BJ (cell line): Measurements from ENCODE around the gene CCDC68. TPM values are rescaled to one million over a fixed set of nuclear protein-coding genes. Genes with fewer than 3 reads are reported as not detected.

ENCODE experiments used
- CTCF ChIA-PET: fragments of 350-600 bp; formaldehyde crosslinking; extraction: SDS; loops from one replicate; lab custom pipeline; 2021; ENCODE audit warnings: antibody characterized with exemption, inconsistent platforms; lab: Yijun Ruan, JAX
- POLR2A ChIA-PET: fragments of 300-600 bp; sonication (Branson Sonifier 250); formaldehyde crosslinking; extraction: SDS; loops from one replicate; lab custom pipeline; 2021; ENCODE audit warnings: antibody characterized with exemption; lab: Charles Lee
- DNase-seq: peaks from one replicate; pipeline ENCODE4 v3.0.0-alpha.2; 2011; ENCODE audit warnings: low read depth
- H3K27me3 ChIP-seq: 2 replicates; pipeline ENCODE4 v1.6.0; 2011; ENCODE audit warnings: low read length; ENCODE audit not compliant: control insufficient read depth, insufficient read depth
- H3K36me3 ChIP-seq: 2 replicates; pipeline ENCODE4 v1.5.1; 2011; ENCODE audit warnings: low read length; ENCODE audit not compliant: control insufficient read depth, insufficient read depth
- H3K4me3 ChIP-seq: 2 replicates; pipeline ENCODE4 v1.5.1; 2011; ENCODE audit warnings: low read depth, mild to moderate bottlenecking, control low read depth, low read length
- CTCF ChIP-seq: IDR thresholded peaks from 2 replicates; pipeline ENCODE4 v1.5.1; 2011; ENCODE audit warnings: low read depth, mild to moderate bottlenecking, control low read depth, inconsistent platforms, low read length, moderate library complexity; ENCODE audit not compliant: insufficient read depth
- polyA plus RNA-seq: library from polyadenylated mRNA; depleted of rRNA; stranded (reverse); fragments of >200 nt; gene quantifications from 2 replicates; pipeline ENCODE4 v1.2.3, GENCODE V29; 2011

CCDC68 gene
- polyA plus RNA-seq, 1 experiment = 0.34 TPM

GRCh38 chr18:54961868-54962267, 2.6 kb upstream of the CCDC68 start:
- Histone ChIP-seq H3K36me3 (no peaks in the 10 kb centered on the region), H3K4me3 (no peak overlapping the region), H3K27me3 (0 out of 2 replicates have a peak, but pooled peaks cover 4% of the 10 kb centered on the region)
- no peak for DNase-seq
- ChIA-PET CTCF (interaction anchor here (1.4 to 1.7 kb wide), 2 partner anchors 282 to 517 kb away, joined by 3 to 6 read pairs; no protein-coding TSS in a partner anchor), POLR2A (no interaction called here)
- no peak for TF ChIP-seq CTCF

GRCh38 chr18:54961016-54961423, 1.8 kb upstream of the CCDC68 start:
- Histone ChIP-seq H3K4me3 (no peak overlapping the region), H3K36me3 (no peaks in the 10 kb centered on the region), H3K27me3 (0 out of 2 replicates have a peak, but pooled peaks cover 4% of the 10 kb centered on the region)
- TF ChIP-seq CTCF = no peak
- no peak for DNase-seq
- CTCF ChIA-PET = interaction anchor here (1.7 kb wide), 1 partner anchor 282 kb away, joined by 6 read pairs; no protein-coding TSS in a partner anchor
- POLR2A ChIA-PET = no interaction called here

- TF ChIP-seq CTCF = no peak
- CTCF ChIA-PET = interaction anchor here (0.9 kb wide), 1 partner anchor 23 kb away, joined by 5 read pairs; no protein-coding TSS in a partner anchor
- no peaks in the 10 kb centered on the region for H3K36me3 ChIP-seq
- no peak overlapping the region for H3K4me3 ChIP-seq
- 0 out of 2 replicates have a peak, but pooled peaks cover 4% of the 10 kb centered on the region for H3K27me3 ChIP-seq
- POLR2A ChIA-PET = no interaction called here
- no peak for DNase-seq
These were observed 936 bp upstream of the CCDC68 start for GRCh38 chr18:54960197-54960596.

- 0 out of 2 replicates have a peak, but pooled peaks cover 4% of the 10 kb centered on the region for H3K27me3 ChIP-seq
- no peak for DNase-seq
- no peak for TF ChIP-seq CTCF
- ChIA-PET CTCF (interaction anchor here (0.6 kb wide), 1 partner anchor 30 kb away, joined by 3 read pairs; no protein-coding TSS in a partner anchor), POLR2A (no interaction called here)
- H3K4me3 ChIP-seq = no peak overlapping the region
- H3K36me3 ChIP-seq = no peaks in the 10 kb centered on the region
These were observed 1.3 kb downstream of the CCDC68 start for GRCh38 chr18:54957996-54958395.

GRCh38 chr18:54957296-54957832, 1.9 kb downstream of the CCDC68 start:
- DNase-seq = no peak
- TF ChIP-seq CTCF = no peak
- ChIA-PET CTCF (interaction anchor here (0.6 kb wide), 2 partner anchors 30 to 283 kb away, joined by 3 read pairs; no protein-coding TSS in a partner anchor), POLR2A (no interaction called here)
- no peaks in the 10 kb centered on the region for H3K36me3 ChIP-seq
- no peak overlapping the region for H3K4me3 ChIP-seq
- 0 out of 2 replicates have a peak, but pooled peaks cover 4% of the 10 kb centered on the region for H3K27me3 ChIP-seq
